Stimulated activated CD4-positive, alpha-beta T cell treated with anti-CD3 and anti-CD28 coated beads, Interleukin-12 subunit alpha, Interleukin-12 subunit beta, amount 100 ng/mL, for 4 hours (primary cell): ENCODE results near the gene XRCC5.
"Not testable (repeated sequence)": the region's sequence is repeated elsewhere in the genome, so short reads cannot be mapped to it uniquely, and the experiment has no call there.

Experiments used
- DNase-seq: peaks from one replicate; pipeline ENCODE4 v3.0.0-alpha.2; 2020

XRCC5 gene

GRCh38 chr2:216119986-216120385, 10.8 kb downstream of the XRCC5 start:
- no peak for DNase-seq

DNA sequence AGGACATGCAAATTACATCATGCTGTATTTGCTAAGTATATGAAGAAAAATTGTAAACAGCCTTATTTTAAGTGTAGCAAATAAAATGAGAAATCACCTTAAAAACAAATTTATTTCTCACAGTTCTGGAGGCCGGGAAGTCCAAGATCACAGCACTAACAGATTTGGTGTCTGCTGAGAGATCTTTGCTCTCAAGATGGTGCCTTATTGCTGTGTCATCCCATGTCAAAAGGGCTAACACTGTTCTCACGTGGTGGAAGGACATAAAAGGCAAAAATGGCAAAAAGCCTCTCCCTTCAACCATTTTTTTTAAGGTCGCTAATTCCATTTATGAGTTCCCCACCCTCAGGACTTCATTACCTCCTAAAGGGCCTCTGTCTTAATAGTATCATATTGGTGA, 12.1 kb downstream of the XRCC5 start:
- DNase-seq = no peak

GRCh38 chr2:216126943-216127342, 17.8 kb downstream of the XRCC5 start:
- DNase-seq = no peak

DNA sequence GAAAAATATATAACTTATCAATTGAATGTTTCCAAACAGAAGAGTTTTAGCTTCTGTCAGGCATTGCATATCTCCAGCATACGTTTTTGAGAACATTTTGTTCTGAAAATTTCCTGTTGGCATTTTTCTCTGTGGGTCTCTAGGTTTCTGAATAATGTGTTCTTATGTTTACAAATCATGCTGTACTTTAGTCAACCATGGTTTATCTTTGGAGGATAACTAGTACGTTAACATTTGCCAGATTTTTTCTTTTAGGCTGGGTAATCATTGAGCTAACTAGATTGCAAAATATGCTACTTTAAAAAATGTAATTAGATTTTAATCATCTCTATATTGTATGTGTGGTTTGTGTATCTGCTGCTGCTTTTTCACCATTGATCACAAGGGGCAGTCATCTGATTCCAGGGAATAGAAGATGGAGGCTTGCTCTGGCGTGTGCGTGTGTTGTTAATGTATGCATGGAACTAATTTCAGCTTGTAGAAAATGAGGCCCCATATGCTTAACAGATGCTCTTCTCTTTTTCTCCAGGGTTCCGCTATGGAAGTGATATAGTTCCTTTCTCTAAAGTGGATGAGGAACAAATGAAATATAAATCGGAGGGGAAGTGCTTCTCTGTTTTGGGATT, 21.3 kb downstream of the XRCC5 start:
- no peak for DNase-seq

GRCh38 chr2:216131175-216131926, 22.2 kb downstream of the XRCC5 start:
- no peak for DNase-seq

- no peak for DNase-seq
Measured at GRCh38 chr2:216132585-216132984, 23.4 kb downstream of the XRCC5 start.

DNA sequence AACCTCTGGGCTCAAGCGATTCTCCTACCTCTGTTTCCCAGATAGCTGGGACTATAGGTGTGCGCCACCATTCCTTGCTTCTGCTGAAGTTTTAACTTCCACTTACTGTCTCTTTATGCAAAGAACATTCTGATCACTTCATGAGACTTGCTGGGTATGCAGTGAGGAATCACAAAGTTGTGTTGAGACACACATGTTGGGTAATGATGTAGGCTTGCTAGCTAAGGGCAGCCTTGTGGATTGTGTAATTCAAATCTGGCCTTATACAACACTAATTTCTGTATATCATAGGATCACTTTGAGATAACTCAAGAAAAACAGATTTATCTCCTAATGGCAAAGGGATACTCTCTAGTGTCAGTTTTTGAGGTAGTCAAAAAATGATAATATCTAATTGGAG, 24.2 kb downstream of the XRCC5 start:
- DNase-seq = no peak

- no peak for DNase-seq
Measured at GRCh38 chr2:216134958-216135541, 25.9 kb downstream of the XRCC5 start.

- no peak for DNase-seq
Measured at GRCh38 chr2:216139884-216140283, 30.7 kb downstream of the XRCC5 start.

DNA sequence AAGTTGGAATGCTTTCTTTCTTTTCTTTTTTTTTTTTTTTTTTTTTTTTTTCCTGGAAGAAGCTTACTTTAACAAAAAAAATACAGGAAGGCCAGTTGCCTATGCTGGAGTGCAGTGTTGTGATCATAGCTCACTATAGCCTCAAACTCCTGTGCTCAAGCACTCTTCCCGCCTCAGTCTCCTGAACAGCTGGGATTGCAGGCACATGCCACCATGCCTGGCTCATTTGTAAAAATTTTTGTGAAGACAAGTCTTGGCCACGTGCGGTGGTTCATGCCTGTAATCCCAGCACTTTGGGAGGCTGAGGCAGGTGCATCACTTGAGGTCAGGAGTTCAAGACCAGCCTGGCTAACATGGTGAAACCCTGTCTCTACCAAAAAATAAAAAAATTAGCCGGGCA, 32.4 kb downstream of the XRCC5 start:
- DNase-seq = not testable (repeated sequence)

GRCh38 chr2:216142540-216142939, 33.4 kb downstream of the XRCC5 start:
- no peak for DNase-seq

GRCh38 chr2:216144372-216144771, 35.2 kb downstream of the XRCC5 start:
- no peak for DNase-seq

GRCh38 chr2:216144857-216145256, 35.7 kb downstream of the XRCC5 start:
- no peak for DNase-seq

- no peak for DNase-seq
Measured at GRCh38 chr2:216146573-216146972, 37.4 kb downstream of the XRCC5 start.

DNA sequence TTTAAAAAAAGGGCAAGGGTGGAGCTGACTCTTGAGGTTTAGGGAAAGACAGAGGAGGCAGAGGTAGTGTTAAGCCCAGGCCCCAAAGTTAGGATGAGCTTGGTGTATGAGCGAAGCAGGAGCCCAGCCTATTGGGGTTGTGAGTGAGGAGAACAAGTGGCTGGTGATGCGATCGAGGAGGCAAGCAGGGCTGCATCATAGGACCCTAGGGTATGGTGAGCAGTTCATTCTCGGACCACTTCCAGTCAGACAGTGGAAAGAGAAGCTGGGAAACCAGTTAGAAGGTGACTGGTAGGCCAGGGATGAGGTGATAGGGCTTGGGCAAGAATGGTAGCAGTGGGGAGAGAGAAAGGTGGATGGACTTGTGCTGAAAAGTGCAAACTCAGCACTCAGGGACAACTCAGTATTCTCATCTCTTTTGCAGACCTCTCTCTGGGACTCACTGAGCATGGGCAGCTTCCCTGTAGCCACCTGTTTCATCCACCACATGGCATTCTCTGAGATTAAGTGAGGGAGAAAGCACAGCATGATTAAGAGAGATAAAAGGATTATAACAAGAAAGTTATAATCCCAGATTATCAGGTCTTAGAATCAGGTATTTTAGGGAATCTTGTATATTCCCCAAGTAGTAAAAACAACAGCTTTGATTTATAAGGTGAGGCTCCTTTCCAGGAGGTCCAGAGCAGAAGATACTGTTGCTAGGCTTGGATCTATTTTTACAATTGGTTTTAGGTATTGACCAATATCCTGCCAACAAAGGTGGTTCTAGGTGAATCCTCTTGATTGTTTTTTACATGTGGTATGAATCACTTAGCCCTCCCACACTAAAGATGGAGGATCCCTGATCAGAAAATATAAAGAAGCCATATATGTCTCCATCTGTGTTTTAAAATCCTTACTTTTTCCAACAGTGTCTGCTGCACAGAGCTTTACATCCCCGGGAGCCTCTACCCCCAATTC, 38.3 kb downstream of the XRCC5 start:
- no peak for DNase-seq

DNA sequence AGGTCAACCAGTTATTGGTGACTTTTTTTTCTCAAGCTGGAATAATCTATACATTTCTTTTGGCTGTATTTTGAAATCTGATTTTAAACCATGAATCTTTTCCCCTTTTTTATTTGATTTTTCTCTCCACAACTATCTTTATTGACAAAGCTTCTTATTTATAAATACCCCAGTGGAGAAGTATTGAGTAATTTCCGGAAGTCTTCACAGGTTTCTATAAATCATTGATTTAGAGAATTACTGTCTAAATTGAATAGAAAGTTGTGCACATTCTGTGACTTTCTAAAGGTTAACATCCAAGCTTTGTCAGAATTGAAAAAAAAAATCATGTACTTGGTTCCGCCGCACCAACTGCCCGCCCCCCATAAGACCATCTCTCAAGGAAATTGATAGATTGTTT, 39.8 kb downstream of the XRCC5 start:
- DNase-seq = no peak

DNA sequence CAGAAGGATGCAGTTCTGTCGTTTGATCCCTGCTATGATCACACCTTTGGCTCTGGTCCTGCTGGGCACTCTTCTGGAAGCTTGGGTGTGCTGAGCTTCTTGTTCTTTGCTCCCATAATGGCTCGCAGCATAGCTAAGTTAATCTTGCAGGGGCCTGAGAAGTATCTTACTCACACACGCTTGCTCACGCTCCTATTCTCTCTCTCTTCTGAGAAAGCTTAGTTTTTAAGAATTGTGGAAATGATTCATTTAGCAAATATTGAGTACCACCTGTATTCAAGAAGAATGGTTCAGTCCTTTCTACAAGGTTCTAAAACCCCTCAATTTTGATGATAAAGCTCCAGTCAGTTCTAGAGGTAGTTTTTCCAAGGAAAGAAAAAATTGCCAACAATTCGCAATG, 40.6 kb downstream of the XRCC5 start:
- no peak for DNase-seq

GRCh38 chr2:216151313-216152025, 42.3 kb downstream of the XRCC5 start:
- DNase-seq = no peak

DNA sequence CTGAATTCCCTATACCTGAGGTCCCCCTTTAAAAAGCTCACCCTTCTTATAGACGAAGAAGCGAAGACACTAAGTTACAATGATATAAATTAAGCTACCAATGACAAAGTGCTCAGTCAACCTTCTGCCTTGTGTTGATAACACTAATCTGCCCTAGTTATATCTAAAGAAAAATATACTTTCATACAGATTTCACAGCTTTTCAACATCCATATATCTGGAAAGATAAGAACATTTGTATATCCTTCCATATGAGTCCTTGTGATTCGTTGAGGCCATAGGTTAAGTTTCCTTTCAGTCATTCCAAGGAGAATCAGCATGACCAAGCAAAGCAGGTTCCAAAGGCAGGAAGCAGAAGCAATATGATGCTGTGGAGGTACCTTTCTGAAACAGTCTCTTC, 46.8 kb downstream of the XRCC5 start:
- no peak for DNase-seq

DNA sequence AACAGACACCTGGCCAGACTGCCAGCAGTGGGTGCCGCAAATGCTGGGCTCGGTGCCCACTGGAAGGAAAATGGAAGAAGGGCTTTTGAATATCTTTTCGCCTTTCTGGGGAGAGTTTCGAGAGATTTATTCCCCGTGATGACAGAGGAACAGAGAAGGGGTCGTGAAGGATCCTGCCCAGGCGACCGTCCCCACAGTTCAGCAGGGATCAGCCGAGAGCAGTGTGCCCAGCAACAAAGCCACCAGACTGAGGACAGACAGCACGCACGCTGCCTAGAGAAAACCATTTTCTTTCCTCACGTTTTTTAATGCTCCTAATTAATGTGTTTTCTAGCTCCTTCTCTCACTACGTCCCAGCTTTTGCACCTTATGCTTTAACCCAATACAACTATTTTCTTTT, 47.7 kb downstream of the XRCC5 start:
- no peak for DNase-seq

DNA sequence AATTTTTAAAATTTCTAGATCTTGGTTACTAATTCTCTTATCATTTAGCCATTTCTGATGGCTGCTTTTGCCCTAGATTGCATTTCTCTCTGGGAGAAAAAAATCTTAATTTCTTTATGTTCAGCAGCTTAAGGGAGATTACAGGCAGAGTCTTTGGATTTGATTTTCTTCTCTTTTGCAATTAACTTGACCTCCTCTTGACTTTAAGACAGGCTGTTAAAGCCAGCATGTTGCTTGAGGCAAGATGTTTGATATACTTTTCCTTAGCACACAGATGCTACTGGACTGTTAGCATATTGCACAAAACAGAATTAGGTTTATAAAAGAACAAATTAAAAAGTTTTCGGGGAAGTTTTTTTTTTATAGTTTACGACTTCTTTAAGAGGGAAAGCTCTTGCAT, 50.0 kb downstream of the XRCC5 start:
- no peak for DNase-seq

DNA sequence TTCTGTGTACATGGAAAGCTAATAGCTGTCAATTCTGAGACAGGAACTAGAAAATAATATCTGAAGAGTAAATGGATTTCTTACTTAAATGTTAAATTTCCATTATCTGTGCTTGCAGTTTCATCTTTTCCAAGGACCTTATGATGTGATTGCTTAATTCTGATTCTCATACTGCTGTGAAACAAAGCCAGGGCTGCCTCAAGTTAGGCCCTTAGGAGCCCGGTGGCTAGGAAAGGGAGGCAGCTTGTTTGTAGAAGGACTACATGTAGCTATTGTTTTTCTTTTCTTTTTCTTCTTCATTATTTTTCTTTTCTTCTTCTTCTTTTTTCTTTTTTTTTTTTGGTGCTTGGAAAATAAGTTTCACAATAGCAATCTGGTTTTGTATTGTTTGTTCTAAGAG, 50.5 kb downstream of the XRCC5 start:
- no peak for DNase-seq

GRCh38 chr2:216160786-216161185, 51.6 kb downstream of the XRCC5 start:
- DNase-seq = no peak
